Erythroblast (primary cell): ENCODE data around the gene CDC25A.
A peak's percentile ranks its signal among the peaks of the same experiment; 100 is the strongest.

ENCODE experiments used
- DNase-seq, 2 experiments: peaks; one replicate each; lab custom pipeline; 2025; lab: John Stamatoyannopoulos, UW
- GATA1 ChIP-seq: IDR thresholded peaks from 2 replicates; pipeline ENCODE4 v1.6.1; 2011; ENCODE audit warnings: low read depth, mild to moderate bottlenecking, control low read depth, low read length, moderate library complexity
- POLR2A ChIP-seq: IDR thresholded peaks from 2 replicates; pipeline ENCODE4 v1.6.1; 2011; ENCODE audit warnings: mild to moderate bottlenecking, low read length

CDC25A gene

DNA sequence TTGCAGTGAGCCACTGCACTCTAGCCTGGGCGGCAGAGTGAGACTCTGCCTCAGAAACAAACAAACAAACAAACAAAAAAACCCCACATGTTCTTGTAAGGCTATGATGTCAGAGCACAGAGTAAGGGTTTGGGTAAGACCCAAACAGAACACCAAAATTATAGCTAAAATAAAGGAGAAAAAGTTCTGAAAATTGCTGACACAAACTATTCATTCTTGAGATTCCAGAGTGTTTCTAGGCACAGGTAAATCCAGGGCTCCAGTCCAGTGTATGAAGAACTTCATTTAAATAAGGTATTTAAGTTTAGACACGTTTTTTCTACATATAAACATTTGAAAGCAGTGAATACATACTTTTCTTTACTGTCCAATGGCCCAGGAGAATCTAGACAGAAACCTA, 3.9 kb downstream of the CDC25A start:
- no peak for TF ChIP-seq POLR2A
- no peak for TF ChIP-seq GATA1
- DNase-seq: no peak

DNA sequence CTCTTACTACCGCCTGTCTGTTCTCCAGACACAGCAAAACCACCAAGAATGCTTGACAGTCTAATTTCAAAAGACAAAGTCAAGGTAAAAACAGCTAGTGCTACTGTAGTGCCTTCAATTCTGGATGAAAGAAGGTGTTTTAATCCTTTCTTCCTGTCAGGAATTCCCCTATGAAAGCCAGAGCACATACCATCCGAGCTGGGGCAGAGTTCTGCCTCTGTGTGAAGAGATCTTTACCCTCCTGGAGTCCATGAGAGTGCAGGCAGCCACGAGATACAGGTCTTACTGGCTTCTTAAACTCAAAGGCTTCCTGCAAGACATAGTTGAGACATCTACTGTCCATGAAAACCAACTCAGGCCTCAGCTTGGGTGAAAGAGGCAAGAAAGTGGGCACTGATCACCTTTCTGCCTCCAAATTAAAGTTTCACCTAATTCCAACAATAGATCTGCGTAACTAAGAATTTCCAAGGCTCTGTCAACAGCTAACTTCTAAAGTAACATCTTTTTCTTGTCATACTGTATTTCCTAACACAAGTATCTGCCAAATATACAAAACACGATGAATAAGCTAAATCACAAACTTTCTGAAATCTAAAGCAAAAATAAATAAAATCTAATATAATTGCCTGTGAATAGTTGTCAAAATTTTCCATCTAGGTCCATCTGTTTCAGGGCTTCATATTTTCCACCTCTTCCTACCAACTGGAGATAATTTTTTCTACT, 7.5 kb downstream of the CDC25A start:
- TF ChIP-seq POLR2A (no peak), GATA1 (no peak)
- DNase-seq: no peak

DNA sequence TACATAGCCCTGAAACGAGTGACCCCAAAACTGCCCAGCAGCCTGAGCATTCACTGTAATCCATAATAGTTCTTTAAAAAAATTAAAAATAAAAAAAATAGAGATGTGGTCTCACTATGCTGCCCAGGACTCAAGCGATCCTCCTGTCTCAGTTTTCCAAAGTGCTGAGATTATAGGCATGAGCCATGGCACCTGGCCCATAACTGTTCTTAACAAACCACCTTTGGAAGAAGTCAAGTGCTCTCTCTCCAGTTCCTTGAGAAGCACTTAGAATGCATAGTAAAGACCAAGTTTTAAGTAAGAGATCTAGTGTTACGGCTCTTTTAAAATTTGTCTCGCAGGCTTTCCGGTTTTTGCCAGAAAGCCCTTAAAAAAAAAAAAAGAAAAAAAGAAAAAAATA, 8.2 kb downstream of the CDC25A start:
- no peak for TF ChIP-seq POLR2A
- no peak for TF ChIP-seq GATA1
- no peak for DNase-seq

DNA sequence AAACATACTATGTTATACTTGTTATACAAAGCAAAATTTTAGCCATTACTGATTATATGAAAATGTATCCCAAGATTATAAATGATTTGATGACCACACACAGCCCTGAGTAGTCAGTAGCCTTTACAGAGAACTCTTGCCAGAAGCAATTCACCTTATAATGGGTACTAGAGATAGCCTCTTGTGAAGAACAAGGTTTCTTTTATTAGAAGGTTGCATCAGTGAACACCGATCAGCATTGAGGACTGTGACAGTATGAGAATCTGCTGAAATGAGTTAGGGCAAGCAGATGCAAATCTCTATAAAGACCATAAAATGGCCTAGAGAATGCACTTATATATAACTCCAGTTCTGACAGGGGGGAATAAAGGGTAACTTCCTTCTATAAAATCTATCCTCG, 10.1 kb downstream of the CDC25A start:
- TF ChIP-seq GATA1 (no peak), POLR2A (no peak)
- DNase-seq: no peak

DNA sequence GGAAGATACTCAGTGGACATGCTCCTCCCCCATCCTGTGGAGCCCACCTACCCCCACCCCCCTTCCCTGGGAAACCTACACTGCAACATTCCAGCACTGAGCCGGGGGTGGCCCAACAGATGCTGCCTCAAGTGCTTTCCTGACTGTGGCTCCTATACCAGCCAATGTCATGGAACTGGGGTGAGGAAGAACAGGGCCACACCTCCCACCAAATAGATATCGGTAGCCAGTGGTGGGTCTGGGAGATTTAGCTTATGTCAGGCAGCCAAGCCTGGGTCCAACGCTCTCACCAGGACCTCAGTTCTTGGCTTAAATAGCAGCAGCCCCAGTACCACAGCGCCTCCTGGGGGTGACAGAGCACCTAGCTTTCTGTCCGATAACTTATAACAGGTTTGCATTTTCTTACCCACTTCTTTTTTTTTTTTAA, 30.3 kb downstream of the CDC25A start:
- TF ChIP-seq POLR2A: no peak
- TF ChIP-seq GATA1: no peak

DNA sequence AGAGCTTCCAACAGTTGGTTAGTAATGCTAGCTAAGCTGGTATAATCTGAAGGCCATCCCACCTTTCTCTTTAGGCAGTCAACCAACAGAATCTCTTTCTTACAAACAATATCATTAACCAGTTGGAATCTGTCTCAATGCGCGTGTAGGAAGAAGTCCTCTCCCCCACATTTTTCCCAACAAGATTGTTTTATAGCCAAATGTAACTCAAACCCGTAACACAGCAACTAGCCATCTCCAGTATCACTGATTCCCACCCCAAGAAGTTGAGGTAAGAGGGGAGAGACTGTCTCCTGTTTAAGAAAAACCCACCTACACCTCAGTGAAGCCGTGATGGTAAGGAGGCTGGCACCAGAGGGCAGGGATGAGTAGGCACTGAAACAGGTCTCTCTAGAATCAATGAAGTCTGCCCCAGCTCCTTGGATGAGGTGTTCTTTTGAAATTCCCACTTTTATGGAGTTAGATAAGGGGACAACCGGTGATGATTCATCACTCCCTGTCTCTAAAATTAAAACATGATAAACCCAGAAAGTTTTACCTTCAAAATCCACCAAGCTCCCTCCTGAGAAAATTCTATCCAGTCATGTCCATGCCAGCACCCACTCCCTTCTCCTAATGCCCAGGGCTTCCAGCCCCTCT, 30.9 kb downstream of the CDC25A start:
- no peak for TF ChIP-seq GATA1
- no peak for TF ChIP-seq POLR2A
- DNase-seq: no peak

More for the DNA sequence above, 30.3 kb downstream of the CDC25A start:
- DNase-seq: peak; percentile 69 to 80

DNA sequence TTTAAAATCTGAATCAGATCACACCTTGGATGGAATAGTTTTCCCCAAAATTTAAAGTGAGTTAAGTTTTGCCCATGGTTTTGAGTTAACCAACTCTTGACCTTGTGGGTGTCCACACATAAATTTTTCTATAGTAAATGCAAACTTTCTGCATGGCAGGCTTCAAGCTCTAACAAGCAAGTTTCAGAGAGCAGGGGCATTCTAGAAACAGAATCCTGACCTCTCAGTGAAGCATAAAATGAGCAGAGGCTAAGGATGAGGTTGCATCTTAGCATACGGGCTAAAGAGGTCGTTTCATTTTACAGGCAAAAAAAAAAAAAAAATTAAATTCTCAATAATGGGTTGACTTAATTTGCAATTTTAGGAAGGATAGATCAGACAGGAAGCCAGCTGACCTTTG, 32.1 kb downstream of the CDC25A start:
- DNase-seq: no peak
- TF ChIP-seq POLR2A (no peak), GATA1 (no peak)

DNA sequence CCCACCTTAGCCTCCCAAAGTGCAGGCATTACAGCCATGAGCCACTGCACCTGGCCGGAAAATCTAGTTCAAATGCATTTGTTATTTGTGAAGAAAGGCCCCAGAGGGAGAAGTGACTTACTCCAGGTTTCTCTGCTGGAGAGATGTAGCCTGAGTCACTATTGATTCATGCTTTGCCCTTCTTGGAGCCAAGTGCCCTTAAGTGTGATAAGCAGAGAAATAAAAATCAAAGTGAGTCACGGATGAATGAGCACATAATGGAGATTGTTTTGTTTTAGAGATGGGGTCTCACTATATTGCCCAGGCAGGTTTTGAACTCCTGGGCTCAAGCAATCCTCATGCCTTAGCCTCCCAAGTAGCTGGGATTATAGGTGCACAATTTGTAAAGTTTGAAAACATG, 33.1 kb downstream of the CDC25A start:
- TF ChIP-seq POLR2A: no peak
- TF ChIP-seq GATA1: no peak
- DNase-seq: no peak

DNA sequence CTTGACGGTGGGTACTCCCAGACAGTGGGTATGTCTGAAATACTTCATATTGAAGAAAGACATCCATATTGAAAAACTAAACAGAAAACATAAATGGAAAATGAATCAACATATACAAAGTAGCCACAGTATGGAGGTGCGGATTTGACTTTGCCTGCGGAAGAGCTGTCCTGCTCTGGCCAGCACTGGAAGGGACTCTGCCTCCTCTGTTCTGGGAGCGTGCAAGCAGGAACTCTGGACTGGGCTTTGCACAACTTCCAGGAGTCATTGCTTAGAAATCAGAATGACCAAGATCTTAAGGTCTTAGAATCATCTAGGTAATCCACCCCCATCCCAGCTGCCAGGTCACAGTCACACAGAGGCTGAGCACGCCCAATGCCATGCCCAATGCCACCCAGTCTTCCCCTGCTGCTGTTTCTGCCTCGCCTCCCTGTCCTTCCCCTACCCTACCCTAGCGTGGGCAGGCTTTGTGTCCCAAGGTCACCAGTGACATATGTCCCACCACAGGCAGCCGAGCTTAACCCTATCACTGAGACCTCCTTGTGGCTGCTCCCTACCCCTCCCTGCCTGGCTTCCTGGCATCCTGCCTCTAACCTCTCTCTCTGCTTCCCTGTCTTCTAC, 36.3 kb downstream of the CDC25A start:
- DNase-seq: no peak
- TF ChIP-seq GATA1 (no peak), POLR2A (no peak)

DNA sequence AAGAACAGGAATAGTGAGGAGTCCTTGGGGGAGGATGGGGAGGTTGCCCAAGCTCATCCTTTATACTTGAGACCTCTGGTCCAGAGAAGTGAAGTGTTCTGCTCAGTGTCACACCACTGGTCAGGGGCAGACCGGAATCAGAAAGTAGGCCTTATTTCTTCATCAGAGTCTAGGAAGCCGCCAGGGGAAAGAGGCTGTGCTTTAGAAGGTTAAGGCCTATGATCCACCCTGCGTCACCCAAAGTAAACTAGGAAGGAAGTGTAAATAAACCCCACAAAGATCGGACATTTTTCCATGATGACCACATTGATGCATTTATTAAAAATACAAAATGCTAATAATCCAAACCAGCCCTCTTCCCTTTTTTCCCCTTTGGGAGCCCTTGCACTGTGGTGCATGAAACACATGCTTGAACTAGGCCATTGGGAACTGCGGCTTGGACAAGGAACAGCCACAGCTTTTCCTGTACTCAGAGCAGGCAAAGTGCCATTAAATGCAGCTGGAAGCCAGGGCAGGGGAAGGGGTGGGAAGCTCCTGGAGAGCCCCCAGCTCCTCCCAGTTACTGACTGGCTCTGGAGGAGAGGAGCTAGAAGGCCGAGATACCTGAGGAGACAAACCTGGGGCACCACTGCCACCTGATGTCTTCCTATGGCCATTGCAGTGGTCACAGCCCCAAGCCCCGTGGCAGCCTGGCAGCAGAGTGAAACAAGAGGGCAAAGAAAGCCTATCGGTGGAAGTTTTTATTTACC, 37.0 kb downstream of the CDC25A start:
- peak; percentile 60 to 71 for DNase-seq
- TF ChIP-seq GATA1 (no peak), POLR2A (no peak)

DNA sequence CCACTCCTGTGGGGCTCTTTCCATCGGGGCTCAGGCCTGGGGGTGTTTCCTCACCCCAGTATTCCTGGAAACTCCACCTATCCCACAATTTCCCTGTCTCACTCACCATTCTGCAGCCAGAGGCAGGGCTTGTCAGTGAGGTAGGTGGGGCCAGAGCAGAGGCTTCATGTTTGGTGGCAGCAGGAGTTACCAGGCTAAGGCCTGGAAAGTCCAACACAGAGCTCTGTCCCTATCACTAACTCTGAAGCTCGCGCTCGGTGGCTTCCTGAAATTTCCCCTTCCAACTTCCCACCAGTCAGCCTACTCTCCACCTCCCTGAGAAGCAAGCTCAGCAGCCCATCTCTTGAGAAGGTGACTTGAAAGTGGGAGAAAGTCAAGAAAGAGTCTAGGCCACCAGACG, 44.2 kb downstream of the CDC25A start:
- DNase-seq: no peak
- TF ChIP-seq GATA1: no peak
- TF ChIP-seq POLR2A: no peak

DNA sequence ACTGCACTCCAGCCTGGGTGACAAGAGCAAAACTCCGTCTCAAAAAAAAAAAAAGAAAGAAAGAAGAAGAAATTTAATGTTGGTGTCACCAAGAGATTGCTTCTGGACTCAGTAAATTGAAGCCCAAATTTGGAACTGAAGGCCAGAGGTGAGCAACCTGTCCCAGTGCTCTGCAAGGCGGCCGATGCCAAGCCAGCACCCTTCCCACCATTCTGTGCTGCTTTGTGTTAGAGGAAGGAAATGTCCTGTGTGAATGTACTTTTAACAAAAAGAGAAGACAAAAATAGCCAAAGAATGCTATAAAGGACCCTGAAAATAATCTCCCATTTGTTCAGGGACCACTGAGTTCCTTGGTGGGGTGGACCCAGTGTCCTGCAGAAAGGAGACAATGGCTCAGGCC, 44.6 kb downstream of the CDC25A start:
- TF ChIP-seq GATA1: no peak
- no peak for TF ChIP-seq POLR2A
- no peak for DNase-seq

DNA sequence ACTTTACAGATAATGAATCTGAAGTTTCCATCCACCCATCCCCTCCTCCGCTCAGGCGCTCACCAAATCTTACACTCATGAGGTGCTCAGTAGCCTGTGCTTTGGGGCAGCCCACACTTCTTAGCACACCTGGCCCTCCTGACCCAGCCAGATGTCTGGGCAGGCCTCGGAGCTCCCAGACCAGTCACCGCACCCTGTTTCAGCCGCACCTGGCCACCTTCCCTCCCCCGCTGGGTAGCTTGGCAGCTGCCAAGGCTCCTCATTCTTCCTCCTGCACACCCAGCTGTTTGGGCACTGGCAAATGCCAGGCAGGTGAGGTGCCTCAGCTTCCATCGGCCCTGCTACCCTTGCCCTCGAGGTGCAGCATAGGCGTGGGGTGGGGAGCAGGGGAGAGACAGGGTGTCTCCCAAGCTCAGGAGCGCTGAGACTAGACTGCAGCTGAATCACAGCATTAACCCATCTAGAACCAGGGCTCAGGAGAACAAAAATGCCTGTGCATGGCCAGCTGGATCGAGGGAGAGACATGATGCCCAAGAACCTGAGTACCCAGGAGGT, 45.8 kb downstream of the CDC25A start:
- TF ChIP-seq POLR2A: no peak
- TF ChIP-seq GATA1: no peak
- DNase-seq: no peak
